HepG2 (cell line): ENCODE results near the gene EML2. TPM values are rescaled to one million over a fixed set of nuclear protein-coding genes. Genes with fewer than 3 reads are reported as not detected.
A peak's percentile ranks its signal among the peaks of the same experiment; 100 is the strongest.

Experiments used
- CREM ChIP-seq, 2 experiments: sonication (generic) in 1 of 2; formaldehyde crosslinking in 1 of 2; IDR thresholded peaks; 2 replicates each; pipeline versions ENCODE4 v1.4.0 to v1.6.1; 2016 to 2020; ENCODE audit warnings: antibody characterized with exemption in 1 of 2, mild to moderate bottlenecking in 1 of 2, missing genetic modification reagents in 1 of 2
- E2F2 ChIP-seq: sonication (generic); formaldehyde crosslinking; IDR thresholded peaks from 2 replicates; pipeline ENCODE4 v1.4.0; 2020; ENCODE audit warnings: missing genetic modification reagents, borderline replicate concordance
- HDAC1 ChIP-seq: sonication (generic); formaldehyde crosslinking; IDR thresholded peaks from 2 replicates; pipeline ENCODE4 v1.5.1; 2020; ENCODE audit warnings: mild to moderate bottlenecking, missing genetic modification reagents
- MAF1 ChIP-seq: sonication (generic); formaldehyde crosslinking; IDR thresholded peaks from 2 replicates; pipeline ENCODE4 v1.5.0; 2020; ENCODE audit warnings: missing genetic modification reagents, borderline replicate concordance
- MAX ChIP-seq: IDR thresholded peaks from 2 replicates; pipeline ENCODE4 v1.6.1; 2012; ENCODE audit warnings: inconsistent platforms
- NFRKB ChIP-seq: fragments of 450-650 bp; IDR thresholded peaks from 2 replicates; pipeline ENCODE4 v1.6.1; 2017
- PHF8 ChIP-seq: sonication (generic); formaldehyde crosslinking; IDR thresholded peaks from 2 replicates; pipeline ENCODE4 v1.5.0; 2020; ENCODE audit warnings: missing genetic modification reagents
- RELA ChIP-seq: sonication (generic); formaldehyde crosslinking; IDR thresholded peaks from 2 replicates; pipeline ENCODE4 v1.4.0; 2020; ENCODE audit warnings: missing genetic modification reagents
- SIN3A ChIP-seq: IDR thresholded peaks from 2 replicates; pipeline ENCODE4 v1.6.1; 2011; ENCODE audit warnings: low read depth, mild to moderate bottlenecking, control low read depth, low read length, borderline replicate concordance
- SP5 ChIP-seq: IDR thresholded peaks from 2 replicates; pipeline ENCODE4 v1.6.1; 2016; ENCODE audit warnings: low read depth, borderline replicate concordance
- TAF1 ChIP-seq: sonication (generic); formaldehyde crosslinking; IDR thresholded peaks from 2 replicates; pipeline ENCODE4 v1.4.0; 2020; ENCODE audit warnings: missing genetic modification reagents
- TBL1XR1 ChIP-seq: fragments of 150-350 bp; IDR thresholded peaks from 2 replicates; pipeline ENCODE4 v1.6.1; 2014; ENCODE audit warnings: borderline replicate concordance, low read length; ENCODE audit not compliant: partially characterized antibody
- TFDP1 ChIP-seq: IDR thresholded peaks from 2 replicates; pipeline ENCODE4 v1.6.1; 2016; ENCODE audit warnings: missing compliant biosample characterization, missing genetic modification reagents, borderline replicate concordance
- THRA ChIP-seq: sonication (generic); formaldehyde crosslinking; IDR thresholded peaks from 2 replicates; pipeline ENCODE4 v1.4.0; 2020; ENCODE audit warnings: missing genetic modification reagents, borderline replicate concordance
- TOE1 ChIP-seq: sonication (generic); formaldehyde crosslinking; IDR thresholded peaks from 2 replicates; pipeline ENCODE4 v1.4.0; 2020; ENCODE audit warnings: mild to moderate bottlenecking, missing genetic modification reagents
- ZFP36L1 ChIP-seq: sonication (generic); formaldehyde crosslinking; IDR thresholded peaks from 2 replicates; pipeline ENCODE4 v1.8.0; 2022; ENCODE audit warnings: mild to moderate bottlenecking, missing genetic modification reagents, moderate library complexity
- ZNF224 ChIP-seq: sonication (generic); formaldehyde crosslinking; IDR thresholded peaks from 2 replicates; pipeline ENCODE4 v1.5.0; 2020; ENCODE audit warnings: mild to moderate bottlenecking, missing genetic modification reagents
- ZNF234 ChIP-seq: sonication (generic); formaldehyde crosslinking; conservative IDR thresholded peaks from 2 replicates; pipeline ENCODE4 v1.5.1; 2020; ENCODE audit warnings: mild to moderate bottlenecking, missing genetic modification reagents
- ZNF281 ChIP-seq: sonication (generic); formaldehyde crosslinking; IDR thresholded peaks from 2 replicates; pipeline ENCODE4 v1.4.0; 2020; ENCODE audit warnings: missing genetic modification reagents, borderline replicate concordance
- ZNF501 ChIP-seq: sonication (generic); formaldehyde crosslinking; IDR thresholded peaks from 2 replicates; pipeline ENCODE4 v1.5.1; 2020; ENCODE audit warnings: mild to moderate bottlenecking, moderate library complexity, missing genetic modification reagents
- ZNF580 ChIP-seq: IDR thresholded peaks from 2 replicates; pipeline ENCODE4 v1.6.1; 2016; ENCODE audit warnings: low read depth, borderline replicate concordance
- ZNF740 ChIP-seq: sonication (generic); formaldehyde crosslinking; IDR thresholded peaks from 2 replicates; pipeline ENCODE4 v1.4.0; 2020; ENCODE audit warnings: missing genetic modification reagents
- polyA plus RNA-seq, 8 experiments: library from polyadenylated mRNA; depleted of rRNA in 3 of 8; stranded (reverse) in 7 of 8; unstranded in 1 of 8; fragments of >200 nt; fragmentation: Illumina TruSeq in 4 of 8; extraction: Trizol in 4 of 8; gene quantifications; 2 replicates each; pipeline versions ENCODE4 v1.2.1 to v1.2.3, GENCODE V29; 2011 to 2016; ENCODE audit warnings: low read depth in 4 of 8, missing spikeins in 1 of 8, mixed read lengths in 1 of 8; ENCODE audit not compliant: insufficient read depth in 1 of 8
- total RNA-seq, 5 experiments: library from RNA; depleted of rRNA; stranded (reverse); fragments of >200 nt; fragmentation: Illumina TruSeq; extraction: Trizol; gene quantifications; 2 replicates each; pipeline ENCODE4 v1.2.3, GENCODE V29; 2016; ENCODE audit warnings: low read depth in 1 of 5

Gene EML2
- total and polyA plus RNA-seq, 2 of the 13 experiments (the other 11 are each of a cell fraction or from before 2014, with no cell fraction given): 7.3 to 12.9 TPM

GRCh38 chr19:45577111-45577905 is 61.9 kb downstream of the EML2 start (continued):
- 0 out of 2 replicates have a peak, but pooled peaks have one; percentile 21 for TF ChIP-seq TAF1 (CRISPR knock-in tag)
- TF ChIP-seq ZNF501 (CRISPR knock-in tag): peak; percentile 29
- TF ChIP-seq TFDP1 (CRISPR knock-in tag): peak; percentile 55; the same call in 1 of the 2 replicates
- TF ChIP-seq ZNF281: peak; percentile 64; the same call in 1 of the 2 replicates
- TF ChIP-seq TOE1 (CRISPR knock-in tag): no peak
- TF ChIP-seq ZNF234 (CRISPR knock-in tag): no peak
- no peak for TF ChIP-seq ZNF740 (CRISPR knock-in tag)
- TF ChIP-seq THRA (CRISPR knock-in tag): peak; percentile 64; the same call in 1 of the 2 replicates
- peak; percentile 58 for TF ChIP-seq TBL1XR1
- no peak for TF ChIP-seq MAX
- peak; percentile 54; the same call in 1 of the 2 replicates for TF ChIP-seq SP5 (CRISPR knock-in tag)
- no peak; the same call in 1 of the 2 replicates for TF ChIP-seq CREM (IDR thresholded peaks at IDR 0.05)
- no peak for TF ChIP-seq CREM (CRISPR knock-in tag; IDR thresholded peaks at IDR 0.05)
- TF ChIP-seq HDAC1 (CRISPR knock-in tag): peak; percentile 55
- peak; percentile 39; the same call in 1 of the 2 replicates for TF ChIP-seq SIN3A
- TF ChIP-seq E2F2 (CRISPR knock-in tag): no peak
- 0 out of 2 replicates have a peak, but pooled peaks have one; percentile 5 for TF ChIP-seq ZNF224 (CRISPR knock-in tag)
- no peak for TF ChIP-seq ZFP36L1 (CRISPR knock-in tag)
- no peak for TF ChIP-seq RELA (CRISPR knock-in tag)
- no peak for TF ChIP-seq NFRKB
- no peak; the same call in 1 of the 2 replicates for TF ChIP-seq ZNF580 (CRISPR knock-in tag)
- no peak for TF ChIP-seq MAF1 (CRISPR knock-in tag)
- TF ChIP-seq PHF8 (CRISPR knock-in tag): no peak
